Suprapubic skin (tissue), 3 donors: ENCODE results near the gene TBC1D5.

ENCODE experiments used
- POLR2AphosphoS5 ChIP-seq, 3 donors: sonication (generic); formaldehyde crosslinking; IDR thresholded peaks; one replicate each; pipeline ENCODE4 v1.6.1; 2017; ENCODE audit warnings: antibody characterized with exemption in 3 of 3
- TF ChIP-seq, protein P1 (sequence below), 2 donors: fragments of 200-600 bp in 1 of 2; fragments of 450-650 bp in 1 of 2; sonication (generic) in 1 of 2; IDR thresholded peaks; one replicate each; pipeline ENCODE4 v1.5.1; 2016 to 2019; ENCODE audit warnings: antibody characterized with exemption in 2 of 2, mild to moderate bottlenecking in 1 of 2, moderate library complexity in 1 of 2

- TF ChIP-seq, protein P1, sequence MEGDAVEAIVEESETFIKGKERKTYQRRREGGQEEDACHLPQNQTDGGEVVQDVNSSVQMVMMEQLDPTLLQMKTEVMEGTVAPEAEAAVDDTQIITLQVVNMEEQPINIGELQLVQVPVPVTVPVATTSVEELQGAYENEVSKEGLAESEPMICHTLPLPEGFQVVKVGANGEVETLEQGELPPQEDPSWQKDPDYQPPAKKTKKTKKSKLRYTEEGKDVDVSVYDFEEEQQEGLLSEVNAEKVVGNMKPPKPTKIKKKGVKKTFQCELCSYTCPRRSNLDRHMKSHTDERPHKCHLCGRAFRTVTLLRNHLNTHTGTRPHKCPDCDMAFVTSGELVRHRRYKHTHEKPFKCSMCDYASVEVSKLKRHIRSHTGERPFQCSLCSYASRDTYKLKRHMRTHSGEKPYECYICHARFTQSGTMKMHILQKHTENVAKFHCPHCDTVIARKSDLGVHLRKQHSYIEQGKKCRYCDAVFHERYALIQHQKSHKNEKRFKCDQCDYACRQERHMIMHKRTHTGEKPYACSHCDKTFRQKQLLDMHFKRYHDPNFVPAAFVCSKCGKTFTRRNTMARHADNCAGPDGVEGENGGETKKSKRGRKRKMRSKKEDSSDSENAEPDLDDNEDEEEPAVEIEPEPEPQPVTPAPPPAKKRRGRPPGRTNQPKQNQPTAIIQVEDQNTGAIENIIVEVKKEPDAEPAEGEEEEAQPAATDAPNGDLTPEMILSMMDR (IDR thresholded peaks at IDR 0.05) = no peak
- no peak for TF ChIP-seq POLR2AphosphoS5 (IDR thresholded peaks at IDR 0.05)
Observed at GRCh38 chr3:17557749-17558463, 184.5 kb downstream of the TBC1D5 start.
